Bronchial epithelial cell (primary cell): Measurements from ENCODE around the gene DERA. TPM values are rescaled to one million over a fixed set of nuclear protein-coding genes. Genes with fewer than 3 reads are reported as not detected.

Experiments used
- DNase-seq: peaks from one replicate; pipeline ENCODE4 v3.0.0-alpha.2; 2010; ENCODE audit warnings: low read depth
- FAIRE-seq: peaks from 2 replicates; lab custom pipeline; 2011; peaks lifted over from hg19 to GRCh38; lab: Jason Lieb, UNC
- H3K27me3 ChIP-seq: 2 replicates; pipeline ENCODE4 v1.5.1; 2011; ENCODE audit warnings: low read length; ENCODE audit not compliant: control insufficient read depth, insufficient read depth
- H3K36me3 ChIP-seq: 2 replicates; pipeline ENCODE4 v1.5.1; 2011; ENCODE audit warnings: low read length; ENCODE audit not compliant: control insufficient read depth, insufficient read depth
- H3K4me3 ChIP-seq: 2 replicates; pipeline ENCODE4 v1.5.1; 2011; ENCODE audit warnings: mild to moderate bottlenecking, low read depth, low read length, control low read depth
- total RNA-seq: library from RNA; depleted of rRNA; stranded (reverse); fragments of >200 nt; gene quantifications from 2 replicates; pipeline ENCODE4 v1.2.1, GENCODE V29; 2014
- TF ChIP-seq, protein P1 (sequence below): IDR thresholded peaks from 2 replicates; pipeline ENCODE4 v1.5.1; 2011; ENCODE audit warnings: mild to moderate bottlenecking, moderate library complexity, low read length, control low read depth, inconsistent platforms; ENCODE audit not compliant: insufficient read depth, severe bottlenecking

DERA gene
- total RNA-seq, 1 donor from 2014 or later = 58.4 TPM

- peak; percentile 24 for DNase-seq
- TF ChIP-seq, protein P1, sequence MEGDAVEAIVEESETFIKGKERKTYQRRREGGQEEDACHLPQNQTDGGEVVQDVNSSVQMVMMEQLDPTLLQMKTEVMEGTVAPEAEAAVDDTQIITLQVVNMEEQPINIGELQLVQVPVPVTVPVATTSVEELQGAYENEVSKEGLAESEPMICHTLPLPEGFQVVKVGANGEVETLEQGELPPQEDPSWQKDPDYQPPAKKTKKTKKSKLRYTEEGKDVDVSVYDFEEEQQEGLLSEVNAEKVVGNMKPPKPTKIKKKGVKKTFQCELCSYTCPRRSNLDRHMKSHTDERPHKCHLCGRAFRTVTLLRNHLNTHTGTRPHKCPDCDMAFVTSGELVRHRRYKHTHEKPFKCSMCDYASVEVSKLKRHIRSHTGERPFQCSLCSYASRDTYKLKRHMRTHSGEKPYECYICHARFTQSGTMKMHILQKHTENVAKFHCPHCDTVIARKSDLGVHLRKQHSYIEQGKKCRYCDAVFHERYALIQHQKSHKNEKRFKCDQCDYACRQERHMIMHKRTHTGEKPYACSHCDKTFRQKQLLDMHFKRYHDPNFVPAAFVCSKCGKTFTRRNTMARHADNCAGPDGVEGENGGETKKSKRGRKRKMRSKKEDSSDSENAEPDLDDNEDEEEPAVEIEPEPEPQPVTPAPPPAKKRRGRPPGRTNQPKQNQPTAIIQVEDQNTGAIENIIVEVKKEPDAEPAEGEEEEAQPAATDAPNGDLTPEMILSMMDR = peak; percentile 63
- Histone ChIP-seq H3K27me3 (no peaks in the 10 kb centered on the region), H3K36me3 (peaks cover 5% of the 10 kb centered on the region), H3K4me3 (no peak overlapping the region)
- FAIRE-seq = no peak
Measured at GRCh38 chr12:15979096-15980092, 68.3 kb downstream of the DERA start.

- DNase-seq (no peak), FAIRE-seq (no peak)
- TF ChIP-seq, protein P1 = no peak
- no peak overlapping the region for H3K4me3 ChIP-seq
- no peaks in the 10 kb centered on the region for H3K27me3 ChIP-seq
- peaks cover 3% of the 10 kb centered on the region for H3K36me3 ChIP-seq
Measured at GRCh38 chr12:15982071-15982470, 70.9 kb downstream of the DERA start.

DNA sequence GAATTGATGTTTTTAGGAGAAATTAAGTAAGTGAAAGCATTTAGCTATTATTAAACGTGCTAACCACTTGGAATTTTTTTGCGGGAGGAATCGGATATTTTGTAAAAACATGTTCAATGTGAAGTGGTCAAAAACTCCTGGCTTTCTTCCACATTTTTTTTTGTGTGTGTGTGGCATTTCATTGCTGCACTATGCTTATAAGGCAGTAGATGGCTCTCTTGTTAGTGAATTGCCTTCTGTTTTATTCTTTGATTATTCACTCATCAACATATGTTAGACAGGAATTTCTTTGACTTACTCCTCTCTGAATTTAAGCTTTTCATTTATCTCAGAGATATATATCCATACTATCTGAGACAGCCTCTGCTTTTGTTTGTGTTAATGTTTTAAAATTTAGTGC, 71.3 kb downstream of the DERA start:
- DNase-seq = peak; percentile 21
- H3K4me3 ChIP-seq = no peak overlapping the region
- TF ChIP-seq, protein P1 = no peak
- no peaks in the 10 kb centered on the region for H3K27me3 ChIP-seq
- FAIRE-seq = no peak
- peaks cover 3% of the 10 kb centered on the region for H3K36me3 ChIP-seq

GRCh38 chr12:15982921-15983320, 71.8 kb downstream of the DERA start:
- no peak for FAIRE-seq
- DNase-seq = no peak
- Histone ChIP-seq H3K27me3 (no peaks in the 10 kb centered on the region), H3K4me3 (no peak overlapping the region), H3K36me3 (peaks cover 6% of the 10 kb centered on the region)
- TF ChIP-seq, protein P1 = no peak

DNA sequence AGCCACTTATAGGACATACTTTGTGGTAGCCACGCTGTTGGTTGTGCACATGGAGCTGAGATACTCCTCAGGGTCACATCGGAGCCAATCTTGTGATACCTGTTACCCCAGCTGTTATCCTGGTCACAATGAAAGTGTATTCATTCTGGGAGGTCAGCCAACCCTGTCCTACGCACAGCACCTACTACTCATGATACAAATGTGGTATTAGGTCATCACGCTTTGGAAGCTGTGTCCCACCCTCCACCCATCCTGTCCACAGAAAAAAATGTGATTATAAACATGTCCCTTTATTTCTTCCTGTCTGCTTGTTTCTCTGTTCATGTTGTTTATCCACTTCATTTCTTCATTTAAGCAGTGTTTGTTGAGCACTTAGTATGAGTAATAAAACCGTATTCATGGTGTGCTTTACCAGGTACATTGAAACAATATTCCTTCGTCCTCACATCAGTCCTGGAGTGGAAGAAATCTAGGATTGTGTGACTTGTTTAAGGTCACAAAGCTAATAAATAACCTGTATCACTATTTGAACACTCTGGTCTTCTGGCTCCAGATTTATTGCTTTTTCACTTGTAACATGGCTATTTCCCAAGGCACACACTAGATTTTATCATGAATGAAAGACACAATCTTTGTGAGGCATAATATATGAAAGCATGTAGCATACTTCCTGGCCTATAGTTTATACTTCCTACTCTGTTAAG, 73.1 kb downstream of the DERA start:
- Histone ChIP-seq H3K36me3 (peaks cover 10% of the 10 kb centered on the region), H3K27me3 (no peaks in the 10 kb centered on the region), H3K4me3 (no peak overlapping the region)
- DNase-seq (no peak), FAIRE-seq (no peak)
- TF ChIP-seq, protein P1 = no peak
